Measurements from ENCODE around the gene PPIB. TPM values are rescaled to one million over a fixed set of nuclear protein-coding genes. Genes with fewer than 3 reads are reported as not detected.

PPIB gene
- total RNA-seq, 1 experiment from 2014 or later = 458 TPM

- Mint-ChIP-seq H3K27me3 (ENCODE audit: insufficient read depth, unreplicated experiment) (no peaks in the 10 kb centered on the region), H3K4me3 (ENCODE audit: unreplicated experiment) (no peak overlapping the region), H3K36me3 (ENCODE audit: insufficient read depth, unreplicated experiment) (peaks cover 22% of the 10 kb centered on the region), H3K27ac (ENCODE audit: unreplicated experiment) (no peak overlapping the region), H3K9me3 (ENCODE audit: unreplicated experiment) (no peaks in the 10 kb centered on the region), H3K4me1 (ENCODE audit: low read depth, unreplicated experiment) (peaks cover under 1% of the 10 kb centered on the region)
- POLR2A ChIA-PET = no interaction called here
- H3K9me3 ChIP-seq = no peaks in the 10 kb centered on the region
- no peak overlapping the region for H3K4me3 ChIP-seq (ENCODE audit: low read depth, low read length)
- CTCF ChIA-PET = interaction anchor here (0.7 kb wide), 1 partner anchor 15 kb away, joined by 3 read pairs; the partner anchor contains the start of gene PPIB
- no peaks in the 10 kb centered on the region for H3K36me3 ChIP-seq (ENCODE audit: control insufficient read depth, insufficient read depth, low read length)
- intact Hi-C loops (cut with micrococcal nuclease; ENCODE audit: unreplicated experiment) = no loop called here
- no peak for TF ChIP-seq CTCF (IDR thresholded peaks at IDR 0.05; ENCODE audit: insufficient read depth in 1 of 2, low read depth in 1 of 2, low read length in 1 of 2, severe bottlenecking in 1 of 2, unreplicated experiment in 1 of 2)
- peaks cover 5% of the 10 kb centered on the region; the same call in 1 of the 2 replicates for H3K4me1 ChIP-seq
- BruUV-seq (replicated peaks) = no TSS peak
- no peaks in the 10 kb centered on the region for H3K27me3 ChIP-seq (replicated peaks; ENCODE audit: control insufficient read depth, insufficient read depth, low read length)
- no peak for DNase-seq
Measured at GRCh38 chr15:64148168-64148567, 14.7 kb downstream of the PPIB start.

GRCh38 chr15:64146885-64147681 is 15.7 kb downstream of the PPIB start:
- no peak for DNase-seq
- TF ChIP-seq CTCF (IDR thresholded peaks at IDR 0.05; ENCODE audit: insufficient read depth in 1 of 2, low read depth in 1 of 2, low read length in 1 of 2, severe bottlenecking in 1 of 2, unreplicated experiment in 1 of 2) = no peak
- Histone ChIP-seq H3K4me1 (peaks cover 5% of the 10 kb centered on the region; the same call in 1 of the 2 replicates), H3K36me3 (ENCODE audit: control insufficient read depth, insufficient read depth, low read length) (no peaks in the 10 kb centered on the region), H3K4me3 (ENCODE audit: low read depth, low read length) (no peak overlapping the region), H3K9me3 (no peaks in the 10 kb centered on the region), H3K27me3 (replicated peaks; ENCODE audit: control insufficient read depth, insufficient read depth, low read length) (no peaks in the 10 kb centered on the region)
- no peak overlapping the region for H3K27ac Mint-ChIP-seq (ENCODE audit: unreplicated experiment)
- no peaks in the 10 kb centered on the region for H3K27me3 Mint-ChIP-seq (ENCODE audit: insufficient read depth, unreplicated experiment)
- no peaks in the 10 kb centered on the region for H3K9me3 Mint-ChIP-seq (ENCODE audit: unreplicated experiment)
- H3K4me1 Mint-ChIP-seq (ENCODE audit: low read depth, unreplicated experiment) = no peaks in the 10 kb centered on the region
- H3K36me3 Mint-ChIP-seq (ENCODE audit: insufficient read depth, unreplicated experiment) = peaks cover 24% of the 10 kb centered on the region
- CTCF ChIA-PET = interaction anchor here (0.7 kb wide), 1 partner anchor 16 kb away, joined by 3 read pairs; the partner anchor contains the start of gene PPIB
- no peak overlapping the region for H3K4me3 Mint-ChIP-seq (ENCODE audit: unreplicated experiment)
- POLR2A ChIA-PET = no interaction called here
- BruUV-seq (replicated peaks) = no TSS peak
- intact Hi-C loops (cut with micrococcal nuclease; ENCODE audit: unreplicated experiment) = no loop called here

GRCh38 chr15:64146520-64146884 is 16.3 kb downstream of the PPIB start:
- H3K9me3 Mint-ChIP-seq (ENCODE audit: unreplicated experiment) = no peaks in the 10 kb centered on the region
- no peaks in the 10 kb centered on the region for H3K4me1 Mint-ChIP-seq (ENCODE audit: low read depth, unreplicated experiment)
- Histone ChIP-seq H3K36me3 (ENCODE audit: control insufficient read depth, insufficient read depth, low read length) (no peaks in the 10 kb centered on the region), H3K9me3 (no peaks in the 10 kb centered on the region), H3K4me3 (ENCODE audit: low read depth, low read length) (no peak overlapping the region), H3K27me3 (replicated peaks; ENCODE audit: control insufficient read depth, insufficient read depth, low read length) (no peaks in the 10 kb centered on the region), H3K4me1 (peaks cover 5% of the 10 kb centered on the region; the same call in 1 of the 2 replicates)
- no peak overlapping the region for H3K27ac Mint-ChIP-seq (ENCODE audit: unreplicated experiment)
- H3K36me3 Mint-ChIP-seq (ENCODE audit: insufficient read depth, unreplicated experiment) = peaks cover 26% of the 10 kb centered on the region
- intact Hi-C loops (cut with micrococcal nuclease; ENCODE audit: unreplicated experiment) = no loop called here
- CTCF ChIA-PET = no interaction called here
- POLR2A ChIA-PET = no interaction called here
- TF ChIP-seq CTCF (IDR thresholded peaks at IDR 0.05; ENCODE audit: insufficient read depth in 1 of 2, low read depth in 1 of 2, low read length in 1 of 2, severe bottlenecking in 1 of 2, unreplicated experiment in 1 of 2) = no peak
- no peak overlapping the region for H3K4me3 Mint-ChIP-seq (ENCODE audit: unreplicated experiment)
- no peaks in the 10 kb centered on the region for H3K27me3 Mint-ChIP-seq (ENCODE audit: insufficient read depth, unreplicated experiment)
- BruUV-seq (replicated peaks) = no TSS peak
- no peak for DNase-seq
